A549 (cell line): Measurements from ENCODE around the gene GLT1D1. TPM values are rescaled to one million over a fixed set of nuclear protein-coding genes. Genes with fewer than 3 reads are reported as not detected.

Experiments
- ATAC-seq, 2 experiments: fragments of 200-7000 bp in 1 of 2; fragments of >200 bp in 1 of 2; cut with Nextera tagmentation in 1 of 2; cut with Tn5 transposase in 1 of 2; 3 replicates each; pipeline versions ENCODE4 v1.8.0 to v1.9.1; 2018 to 2020; ENCODE audit warnings: mild to moderate bottlenecking in 1 of 2, moderate library complexity in 1 of 2
- CTCF ChIA-PET: fragments of 300-600 bp; sonication (Branson Sonifier 250); formaldehyde crosslinking; extraction: SDS; loops from one replicate; lab custom pipeline; 2021; ENCODE audit warnings: antibody characterized with exemption, inconsistent platforms; lab: Yijun Ruan, JAX
- POLR2A ChIA-PET: fragments of 350-600 bp; formaldehyde crosslinking; extraction: SDS; loops from one replicate; lab custom pipeline; 2021; ENCODE audit warnings: antibody characterized with exemption, inconsistent platforms; lab: Yijun Ruan, JAX
- DNase-seq, 2 experiments: peaks; one replicate each; pipeline versions ENCODE4 v3.0.0 to v3.0.0-alpha.2; 2011 to 2016; ENCODE audit warnings: low read depth in 1 of 2, low spot score in 1 of 2
- FAIRE-seq: peaks from 2 replicates; lab custom pipeline; 2011; peaks lifted over from hg19 to GRCh38; lab: Jason Lieb, UNC
- H3K27ac ChIP-seq, 2 experiments: fragments of >200 bp; sonication (Bioruptor Twin); formaldehyde crosslinking; 3 replicates each; pipeline ENCODE4 v1.5.1; 2016 to 2017
- H3K4me1 ChIP-seq: fragments of >200 bp; sonication (Bioruptor Twin); formaldehyde crosslinking; 3 replicates; pipeline ENCODE4 v1.6.1; 2016
- H3K4me2 ChIP-seq: fragments of >200 bp; sonication (Bioruptor Twin); formaldehyde crosslinking; 3 replicates; pipeline ENCODE4 v1.6.1; 2016
- H3K4me3 ChIP-seq: fragments of >200 bp; sonication (Bioruptor Twin); formaldehyde crosslinking; 3 replicates; pipeline ENCODE4 v1.5.1; 2016
- H3K9me3 ChIP-seq: fragments of >200 bp; sonication (Bioruptor Twin); formaldehyde crosslinking; 3 replicates; pipeline ENCODE4 v1.6.1; 2016
- ATOH8 ChIP-seq: fragments of 250-450 bp; sonication (Bioruptor Pico); IDR thresholded peaks from 2 replicates; pipeline ENCODE4 v1.5.0; 2020; ENCODE audit warnings: low read depth, mild to moderate bottlenecking, moderate library complexity
- CBX2 ChIP-seq: fragments of 200-600 bp; sonication (generic); IDR thresholded peaks from 2 replicates; pipeline ENCODE4 v1.6.1; 2016; ENCODE audit warnings: low read depth, mild to moderate bottlenecking, borderline replicate concordance
- CBX8 ChIP-seq: fragments of 200-600 bp; sonication (generic); IDR thresholded peaks from 2 replicates; pipeline ENCODE4 v1.6.1; 2016
- CEBPB ChIP-seq, 2 experiments: fragments of >200 bp in 1 of 2; sonication (Bioruptor Twin) in 1 of 2; formaldehyde crosslinking in 1 of 2; IDR thresholded peaks; 2 replicates each; pipeline ENCODE4 v1.6.1; 2012 to 2016
- CHD2 ChIP-seq: fragments of 150-350 bp; IDR thresholded peaks from 2 replicates; pipeline ENCODE4 v1.6.1; 2014; ENCODE audit warnings: low read length; ENCODE audit not compliant: partially characterized antibody
- EHF ChIP-seq: fragments of 250-450 bp; sonication (Bioruptor Pico); IDR thresholded peaks from 2 replicates; pipeline ENCODE4 v1.5.0; 2020; ENCODE audit warnings: mild to moderate bottlenecking
- EHMT2 ChIP-seq: fragments of 200-600 bp; sonication (generic); IDR thresholded peaks from 2 replicates; pipeline ENCODE4 v1.6.1; 2016; ENCODE audit warnings: antibody characterized with exemption, low read depth, mild to moderate bottlenecking, moderate library complexity
- EP300 ChIP-seq, 2 experiments: fragments of >200 bp; sonication (Bioruptor Twin); formaldehyde crosslinking; IDR thresholded peaks; 2 replicates in 1 of 2; 3 replicates in 1 of 2; pipeline ENCODE4 v1.6.1; 2016 to 2017
- ESRRA ChIP-seq: fragments of 150-350 bp; IDR thresholded peaks from 2 replicates; pipeline ENCODE4 v1.6.1; 2014; ENCODE audit warnings: mild to moderate bottlenecking, low read length, borderline replicate concordance
- FOSB ChIP-seq: fragments of 250-450 bp; sonication (Bioruptor Pico); IDR thresholded peaks from 2 replicates; pipeline ENCODE4 v1.5.0; 2020; ENCODE audit warnings: mild to moderate bottlenecking, moderate library complexity
- FOSL2 ChIP-seq, 2 experiments: fragments of 450-650 bp in 1 of 2; fragments of >200 bp in 1 of 2; sonication (Bioruptor Twin) in 1 of 2; formaldehyde crosslinking; IDR thresholded peaks; 2 replicates each; pipeline versions ENCODE4 v1.5.0 to v1.6.1; 2016 to 2020; ENCODE audit warnings: mild to moderate bottlenecking in 1 of 2, moderate library complexity in 1 of 2
- FOXS1 ChIP-seq: fragments of 250-450 bp; sonication (Bioruptor Pico); IDR thresholded peaks from 2 replicates; pipeline ENCODE4 v1.5.0; 2020; ENCODE audit warnings: mild to moderate bottlenecking, moderate library complexity
- HEYL ChIP-seq: fragments of 250-450 bp; sonication (Bioruptor Pico); IDR thresholded peaks from 2 replicates; pipeline ENCODE4 v1.8.0; 2021; ENCODE audit warnings: mild to moderate bottlenecking, moderate library complexity
- HOXB13 ChIP-seq: fragments of 250-450 bp; sonication (Bioruptor Pico); IDR thresholded peaks from 2 replicates; pipeline ENCODE4 v1.5.0; 2020; ENCODE audit warnings: low read depth, mild to moderate bottlenecking, moderate library complexity
- KDM1A ChIP-seq: fragments of 200-600 bp; sonication (generic); IDR thresholded peaks from 2 replicates; pipeline ENCODE4 v1.6.1; 2016; ENCODE audit warnings: low read depth, mild to moderate bottlenecking
- KDM5A ChIP-seq: fragments of 200-600 bp; sonication (generic); IDR thresholded peaks from 2 replicates; pipeline ENCODE4 v1.6.1; 2016; ENCODE audit warnings: antibody characterized with exemption, mild to moderate bottlenecking
- NFE2L2 ChIP-seq: fragments of 150-350 bp; conservative IDR thresholded peaks from 2 replicates; pipeline ENCODE4 v1.6.1; 2014; ENCODE audit warnings: low read length
- NPAS2 ChIP-seq: fragments of 250-450 bp; sonication (Bioruptor Pico); IDR thresholded peaks from 2 replicates; pipeline ENCODE4 v1.8.0; 2022; ENCODE audit warnings: mild to moderate bottlenecking, moderate library complexity, borderline replicate concordance
- NR3C1 ChIP-seq: fragments of >200 bp; sonication (Bioruptor Twin); formaldehyde crosslinking; IDR thresholded peaks from 3 replicates; pipeline ENCODE4 v1.6.1; 2017
- PBX3 ChIP-seq: IDR thresholded peaks from 2 replicates; pipeline ENCODE4 v1.6.1; 2012
- PHF8 ChIP-seq: fragments of 200-600 bp; sonication (generic); IDR thresholded peaks from 2 replicates; pipeline ENCODE4 v1.6.1; 2016; ENCODE audit warnings: low read depth, mild to moderate bottlenecking, antibody characterized with exemption, moderate library complexity, borderline replicate concordance
- POLR2AphosphoS2 ChIP-seq: conservative IDR thresholded peaks from 2 replicates; pipeline ENCODE4 v1.6.1; 2012; ENCODE audit warnings: low read length, improper control_type of control experiment, inconsistent platforms
- RAD21 ChIP-seq, 2 experiments: fragments of >200 bp in 1 of 2; sonication (Bioruptor Twin) in 1 of 2; formaldehyde crosslinking in 1 of 2; IDR thresholded peaks in 1 of 2; conservative IDR thresholded peaks in 1 of 2; 2 replicates in 1 of 2; 3 replicates in 1 of 2; pipeline ENCODE4 v1.6.1; 2012 to 2018; ENCODE audit warnings: inconsistent platforms in 1 of 2
- SREBF2 ChIP-seq: fragments of 450-650 bp; IDR thresholded peaks from 2 replicates; pipeline ENCODE4 v1.6.1; 2014; ENCODE audit warnings: mild to moderate bottlenecking, moderate library complexity
- TFCP2L1 ChIP-seq: fragments of 250-450 bp; sonication (Bioruptor Pico); IDR thresholded peaks from 2 replicates; pipeline ENCODE4 v1.5.0; 2021; ENCODE audit warnings: mild to moderate bottlenecking
- USF2 ChIP-seq: fragments of 450-650 bp; IDR thresholded peaks from 2 replicates; pipeline ENCODE4 v1.6.1; 2014; ENCODE audit warnings: antibody characterized with exemption
- ZC3H11A ChIP-seq: fragments of 450-650 bp; IDR thresholded peaks from 2 replicates; pipeline ENCODE4 v1.6.1; 2014; ENCODE audit warnings: antibody characterized with exemption, mild to moderate bottlenecking
- WGBS: methylation state at CpG from one replicate; pipeline ENCODE4 v1.1.6; 2017; ENCODE audit errors: missing lambda C conversion rate; 5-methylcytosine and 5-hydroxymethylcytosine counted together
- polyA plus RNA-seq, 4 experiments: library from polyadenylated mRNA; depleted of rRNA in 3 of 4; stranded (reverse); fragments of >200 nt; fragmentation: RNase III in 1 of 4; extraction: RNeasy Plus Mini Kit Qiagen cat#74134 plus additional on column Dnase treatment in 1 of 4; gene quantifications; 2 replicates in 3 of 4; 3 replicates in 1 of 4; pipeline ENCODE4 v1.2.3, GENCODE V29; 2011 to 2017
- TF ChIP-seq, protein P1 (sequence below): fragments of >200 bp; sonication (Bioruptor Twin); formaldehyde crosslinking; IDR thresholded peaks from 3 replicates; pipeline ENCODE4 v1.5.1; 2016

The GLT1D1 gene
- polyA plus RNA-seq, 2 of the 4 experiments (the other 2 are of a cell fraction) = not detected

DNA sequence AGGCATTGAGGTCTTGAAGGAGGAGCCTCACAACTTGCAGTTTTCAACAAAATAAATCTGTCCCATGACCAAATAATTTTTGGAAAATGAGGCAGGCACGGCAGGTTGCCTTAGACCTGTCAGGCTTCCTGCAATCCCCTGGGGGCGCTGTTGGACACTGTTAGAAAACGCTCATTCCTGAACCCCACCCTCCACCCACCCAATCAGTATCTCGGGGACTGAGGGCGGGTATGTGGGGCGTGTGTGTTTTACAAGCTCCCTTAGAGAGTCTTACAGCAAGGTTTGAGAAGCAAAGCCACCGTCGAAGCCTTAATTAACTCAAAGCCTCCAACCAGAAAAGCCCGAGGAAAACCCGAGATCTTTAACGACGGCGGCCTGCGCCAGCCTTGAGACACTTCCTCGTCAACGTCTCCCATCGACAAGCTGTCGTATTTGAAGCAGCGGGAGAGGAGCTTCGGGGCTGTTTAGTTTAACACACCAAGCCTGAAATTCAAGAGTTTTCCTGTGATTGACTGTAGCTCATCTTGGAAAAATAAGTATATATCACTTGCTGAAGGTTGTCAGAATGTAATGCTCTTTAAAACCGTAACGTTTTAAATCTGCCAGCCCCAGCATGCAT is 123.0 kb downstream of the GLT1D1 start:
- ChIA-PET POLR2A (no interaction called here), CTCF (no interaction called here)
- Histone ChIP-seq H3K27ac (no peak overlapping the region), H3K9me3 (no peaks in the 10 kb centered on the region; the same call in 2 of the 3 replicates), H3K4me2 (no peak overlapping the region), H3K4me1 (no peaks in the 10 kb centered on the region), H3K4me3 (no peak overlapping the region)
- DNase-seq = peak in 1 of 2 experiments; percentile 23
- no peak for FAIRE-seq
- 44% methylated on average over 22 of the region's 22 CpGs for WGBS
- TF ChIP-seq FOSL2 (IDR thresholded peaks at IDR 0.05) (no peak), FOSL2 (CRISPR knock-in tag; IDR thresholded peaks at IDR 0.05) (no peak), KDM1A (no peak), TFCP2L1 (CRISPR knock-in tag) (no peak), EHF (CRISPR knock-in tag) (no peak), CBX8 (no peak), HEYL (CRISPR knock-in tag) (no peak), EHMT2 (no peak), USF2 (no peak), PHF8 (no peak), FOXS1 (no peak), PBX3 (no peak), ATOH8 (CRISPR knock-in tag) (no peak), KDM5A (no peak), CBX2 (no peak), FOSB (CRISPR knock-in tag) (no peak)
- ATAC-seq = peak in 1 of 2 experiments; percentile 42; a peak in 1 of 6 replicates

DNA sequence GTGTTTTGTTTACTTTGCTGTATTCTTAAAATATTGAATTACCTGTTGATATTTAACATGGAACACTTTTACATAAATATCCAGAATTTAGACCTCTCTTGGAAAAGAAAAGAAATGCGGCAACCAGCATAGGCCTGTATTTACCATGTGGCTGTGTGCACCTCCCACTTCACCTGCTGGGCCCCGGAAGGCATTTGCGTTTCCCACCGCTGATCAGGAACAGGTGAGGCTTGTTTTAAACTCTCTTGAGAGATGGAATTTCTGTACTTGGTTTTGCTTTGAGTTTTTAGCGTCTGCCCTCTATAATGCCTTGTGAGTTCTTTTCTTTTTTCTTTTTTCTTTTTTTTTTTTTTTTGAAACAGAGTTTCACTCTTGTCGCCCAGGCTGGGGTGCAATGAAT is 124.2 kb downstream of the GLT1D1 start:
- no peaks in the 10 kb centered on the region; the same call in 2 of the 3 replicates for H3K9me3 ChIP-seq
- POLR2A ChIA-PET = no interaction called here
- no peak for TF ChIP-seq ESRRA
- no peak for TF ChIP-seq RAD21 (conservative IDR thresholded peaks at IDR 0.05 in 1 of 2, IDR thresholded peaks at IDR 0.05 in 1 of 2)
- TF ChIP-seq NPAS2 (CRISPR knock-in tag) = no peak
- no peak for TF ChIP-seq HOXB13 (CRISPR knock-in tag)
- TF ChIP-seq TFCP2L1 (CRISPR knock-in tag) = no peak
- no peak for TF ChIP-seq NFE2L2
- TF ChIP-seq CHD2 = no peak
- TF ChIP-seq NR3C1 = no peak
- WGBS = 63% methylated on average over 6 of the region's 6 CpGs
- CTCF ChIA-PET = no interaction called here
- DNase-seq (no peak), FAIRE-seq (no peak), ATAC-seq (no peak)
- no peak overlapping the region for H3K4me2 ChIP-seq
- no peak overlapping the region for H3K27ac ChIP-seq
- no peaks in the 10 kb centered on the region for H3K4me1 ChIP-seq
- H3K4me3 ChIP-seq = no peak overlapping the region

GRCh38 chr12:128978067-128978466 is 124.8 kb downstream of the GLT1D1 start:
- DNase-seq (no peak), ATAC-seq (no peak), FAIRE-seq (no peak)
- ChIA-PET POLR2A (no interaction called here), CTCF (no interaction called here)
- Histone ChIP-seq H3K27ac (no peak overlapping the region), H3K9me3 (no peaks in the 10 kb centered on the region; the same call in 2 of the 3 replicates), H3K4me2 (no peak overlapping the region), H3K4me1 (no peaks in the 10 kb centered on the region), H3K4me3 (no peak overlapping the region)
- 40% methylated on average over 14 of the region's 14 CpGs for WGBS
- TF ChIP-seq CEBPB (IDR thresholded peaks at IDR 0.05) (no peak), EP300 (IDR thresholded peaks at IDR 0.05) (no peak), HEYL (CRISPR knock-in tag) (no peak), POLR2AphosphoS2 (no peak), EHF (CRISPR knock-in tag) (no peak), SREBF2 (no peak), ZC3H11A (no peak), USF2 (no peak)
- TF ChIP-seq, protein P1, sequence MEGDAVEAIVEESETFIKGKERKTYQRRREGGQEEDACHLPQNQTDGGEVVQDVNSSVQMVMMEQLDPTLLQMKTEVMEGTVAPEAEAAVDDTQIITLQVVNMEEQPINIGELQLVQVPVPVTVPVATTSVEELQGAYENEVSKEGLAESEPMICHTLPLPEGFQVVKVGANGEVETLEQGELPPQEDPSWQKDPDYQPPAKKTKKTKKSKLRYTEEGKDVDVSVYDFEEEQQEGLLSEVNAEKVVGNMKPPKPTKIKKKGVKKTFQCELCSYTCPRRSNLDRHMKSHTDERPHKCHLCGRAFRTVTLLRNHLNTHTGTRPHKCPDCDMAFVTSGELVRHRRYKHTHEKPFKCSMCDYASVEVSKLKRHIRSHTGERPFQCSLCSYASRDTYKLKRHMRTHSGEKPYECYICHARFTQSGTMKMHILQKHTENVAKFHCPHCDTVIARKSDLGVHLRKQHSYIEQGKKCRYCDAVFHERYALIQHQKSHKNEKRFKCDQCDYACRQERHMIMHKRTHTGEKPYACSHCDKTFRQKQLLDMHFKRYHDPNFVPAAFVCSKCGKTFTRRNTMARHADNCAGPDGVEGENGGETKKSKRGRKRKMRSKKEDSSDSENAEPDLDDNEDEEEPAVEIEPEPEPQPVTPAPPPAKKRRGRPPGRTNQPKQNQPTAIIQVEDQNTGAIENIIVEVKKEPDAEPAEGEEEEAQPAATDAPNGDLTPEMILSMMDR = no peak
